IMR-90 (cell line): ENCODE data around the gene PAIP1. TPM values are rescaled to one million over a fixed set of nuclear protein-coding genes. Genes with fewer than 3 reads are reported as not detected.

ENCODE experiments used
- ATAC-seq: fragments of 200-7000 bp; cut with Tn5 transposase; 2 replicates; pipeline ENCODE4 v1.9.1; 2020; ENCODE audit warnings: low read depth, mild to moderate bottlenecking, moderate library complexity
- BruUV-seq: library from RNA; stranded (reverse); fragments of 400-500 nt; replicated peaks from 2 replicates; lab custom pipeline; 2021; lab: Mats Ljungman, UMichigan
- CTCF ChIA-PET: fragments of 300-600 bp; formaldehyde crosslinking; extraction: SDS; loops from one replicate; lab custom pipeline; 2021; ENCODE audit warnings: antibody characterized with exemption; lab: Yijun Ruan, JAX
- POLR2A ChIA-PET: fragments of 300-600 bp; sonication (Branson Sonifier 250); formaldehyde crosslinking; loops from one replicate; lab custom pipeline; 2022; ENCODE audit warnings: antibody characterized with exemption; ENCODE audit not compliant: unreplicated experiment; lab: Charles Lee
- DNase-seq: peaks from one replicate; pipeline ENCODE4 v3.0.0; 2013
- H2AFZ ChIP-seq: replicated peaks from 2 replicates; pipeline ENCODE3; 2013; ENCODE audit warnings: low read length, mild to moderate bottlenecking; ENCODE audit not compliant: poor library complexity
- H2AK5ac ChIP-seq: 2 replicates; pipeline ENCODE4 v1.6.1; 2013; ENCODE audit warnings: low read depth, low read length, inconsistent platforms
- H2AK9ac ChIP-seq: replicated peaks from 2 replicates; pipeline ENCODE3; 2013; ENCODE audit warnings: mild to moderate bottlenecking, low read depth, low read length, moderate library complexity; ENCODE audit not compliant: poor library complexity
- H2BK120ac ChIP-seq: 2 replicates; pipeline ENCODE4 v1.6.1; 2013; ENCODE audit warnings: low read depth, low read length, inconsistent platforms
- H2BK15ac ChIP-seq: 3 replicates; pipeline ENCODE4 v1.6.1; 2013; ENCODE audit warnings: low read depth, low read length, inconsistent platforms
- H2BK20ac ChIP-seq: 2 replicates; pipeline ENCODE4 v1.6.1; 2013; ENCODE audit warnings: low read depth, mild to moderate bottlenecking, inconsistent platforms, low read length, moderate library complexity
- H2BK5ac ChIP-seq: 2 replicates; pipeline ENCODE4 v1.6.1; 2013; ENCODE audit warnings: mild to moderate bottlenecking, low read depth, low read length, inconsistent platforms; ENCODE audit not compliant: poor library complexity, severe bottlenecking
- H3K14ac ChIP-seq: replicated peaks from 2 replicates; pipeline ENCODE4 v1.6.1; 2013; ENCODE audit warnings: low read depth, low read length, inconsistent platforms
- H3K18ac ChIP-seq: 2 replicates; pipeline ENCODE4 v1.6.1; 2013; ENCODE audit warnings: low read depth, low read length, control low read depth
- H3K23ac ChIP-seq: 2 replicates; pipeline ENCODE4 v1.6.1; 2013; ENCODE audit warnings: low read depth, low read length, inconsistent platforms
- H3K27ac ChIP-seq: 2 replicates; pipeline ENCODE4 v1.5.1; 2013; ENCODE audit warnings: mild to moderate bottlenecking, control low read depth, low read length; ENCODE audit not compliant: insufficient read depth
- H3K27me3 ChIP-seq: 2 replicates; pipeline ENCODE4 v1.6.1; 2013; ENCODE audit warnings: low read length; ENCODE audit not compliant: control insufficient read depth, insufficient read depth
- H3K36me3 ChIP-seq: 2 replicates; pipeline ENCODE4 v1.6.1; 2013; ENCODE audit warnings: low read length, mixed read lengths; ENCODE audit not compliant: control insufficient read depth, insufficient read depth
- H3K4ac ChIP-seq: 2 replicates; pipeline ENCODE4 v1.6.1; 2013; ENCODE audit warnings: low read depth, low read length, inconsistent platforms
- H3K4me1 ChIP-seq: 2 replicates; pipeline ENCODE4 v1.6.1; 2013; ENCODE audit warnings: low read length, mixed read lengths; ENCODE audit not compliant: control insufficient read depth, insufficient read depth
- H3K4me2 ChIP-seq: 2 replicates; pipeline ENCODE4 v1.6.1; 2013; ENCODE audit warnings: low read depth, mild to moderate bottlenecking, control low read depth, low read length, moderate library complexity
- H3K4me3 ChIP-seq: 2 replicates; pipeline ENCODE4 v1.5.1; 2013; ENCODE audit warnings: low read depth, mild to moderate bottlenecking, control low read depth, low read length, moderate library complexity; ENCODE audit not compliant: insufficient read depth
- H3K56ac ChIP-seq: 2 replicates; pipeline ENCODE4 v1.6.1; 2013; ENCODE audit warnings: low read length, inconsistent platforms; ENCODE audit not compliant: insufficient read depth; ENCODE audit errors: extremely low read depth
- H3K79me1 ChIP-seq, 2 experiments: 2 replicates each; pipeline ENCODE4 v1.6.1; 2013; ENCODE audit warnings: low read length in 2 of 2, inconsistent platforms in 1 of 2, low read depth in 1 of 2
- H3K9ac ChIP-seq: 2 replicates; pipeline ENCODE4 v1.6.1; 2013; ENCODE audit warnings: low read depth, low read length, control low read depth
- H3K9me1 ChIP-seq: 2 replicates; pipeline ENCODE4 v1.6.1; 2013; ENCODE audit warnings: low read length, inconsistent platforms; ENCODE audit not compliant: insufficient read depth
- H3K9me3 ChIP-seq: 2 replicates; pipeline ENCODE4 v1.6.1; 2013; ENCODE audit warnings: low read length; ENCODE audit not compliant: control insufficient read depth, insufficient read depth
- H4K20me1 ChIP-seq: 2 replicates; pipeline ENCODE4 v1.6.1; 2013; ENCODE audit warnings: low read length, inconsistent platforms; ENCODE audit not compliant: insufficient read depth
- H4K5ac ChIP-seq: 2 replicates; pipeline ENCODE4 v1.6.1; 2013; ENCODE audit warnings: mild to moderate bottlenecking, low read depth, low read length, control low read depth
- H4K8ac ChIP-seq, 2 experiments: 2 replicates each; pipeline ENCODE4 v1.6.1; 2013; ENCODE audit warnings: low read depth in 2 of 2, low read length in 2 of 2, control low read depth in 1 of 2, inconsistent platforms in 1 of 2
- H4K91ac ChIP-seq: 2 replicates; pipeline ENCODE4 v1.6.1; 2013; ENCODE audit warnings: low read depth, low read length, inconsistent platforms; ENCODE audit not compliant: insufficient read depth
- BHLHE40 ChIP-seq: fragments of 150-350 bp; IDR thresholded peaks from 2 replicates; pipeline ENCODE4 v1.6.1; 2016; ENCODE audit warnings: mild to moderate bottlenecking, low read depth, low read length
- CEBPB ChIP-seq: IDR thresholded peaks from 2 replicates; pipeline ENCODE4 v1.6.1; 2012; ENCODE audit warnings: low read depth, low read length, improper control_type of control experiment
- CHD1 ChIP-seq: IDR thresholded peaks from 2 replicates; pipeline ENCODE4 v1.6.1; 2012; ENCODE audit warnings: low read depth, low read length, improper control_type of control experiment
- CTCF ChIP-seq: conservative IDR thresholded peaks from 2 replicates; pipeline ENCODE4 v1.5.1; 2012; ENCODE audit warnings: mild to moderate bottlenecking, low read depth, low read length, improper control_type of control experiment
- FOS ChIP-seq: fragments of 150-350 bp; IDR thresholded peaks from 2 replicates; pipeline ENCODE4 v1.6.1; 2016; ENCODE audit warnings: low read depth, low read length
- MAFK ChIP-seq: IDR thresholded peaks from 2 replicates; pipeline ENCODE4 v1.6.1; 2012; ENCODE audit warnings: low read depth, low read length, improper control_type of control experiment
- MAZ ChIP-seq: IDR thresholded peaks from 2 replicates; pipeline ENCODE4 v1.6.1; 2012; ENCODE audit warnings: low read depth, mild to moderate bottlenecking, low read length, improper control_type of control experiment, moderate library complexity, borderline replicate concordance
- NFE2L2 ChIP-seq: fragments of 150-350 bp; IDR thresholded peaks from 2 replicates; pipeline ENCODE4 v1.6.1; 2016; ENCODE audit warnings: low read depth, mild to moderate bottlenecking, low read length
- POLR2A ChIP-seq: IDR thresholded peaks from 2 replicates; pipeline ENCODE4 v1.6.1; 2012; ENCODE audit warnings: mild to moderate bottlenecking, low read depth, low read length
- RAD21 ChIP-seq: IDR thresholded peaks from 2 replicates; pipeline ENCODE4 v1.6.1; 2012; ENCODE audit warnings: low read length, improper control_type of control experiment
- RCOR1 ChIP-seq: IDR thresholded peaks from 2 replicates; pipeline ENCODE4 v1.6.1; 2012; ENCODE audit warnings: mild to moderate bottlenecking, low read length, improper control_type of control experiment; ENCODE audit not compliant: insufficient replicate concordance
- SMC3 ChIP-seq: fragments of 150-350 bp; IDR thresholded peaks from 2 replicates; pipeline ENCODE4 v1.6.1; 2016; ENCODE audit warnings: low read depth, mild to moderate bottlenecking, antibody characterized with exemption, low read length, moderate library complexity
- WGBS, 2 experiments: methylation state at CpG; one replicate each; pipeline versions ENCODE4 v1.1.5 to v1.1.7; 2013; ENCODE audit warnings: missing lambda C conversion rate in 2 of 2; ENCODE audit not compliant: insufficient read length in 1 of 2; ENCODE audit errors: extremely low coverage in 2 of 2; 5-methylcytosine and 5-hydroxymethylcytosine counted together
- dilution Hi-C: fragments of 300-500 bp; cut with HindIII; formaldehyde crosslinking; loops from one replicate; pipeline ENCODE4 v1.14.3; 2018; ENCODE audit warnings: low sequenced_read_pairs; ENCODE audit not compliant: unreplicated experiment
- in situ Hi-C: fragments of 300-500 bp; cut with MboI; formaldehyde crosslinking; loops from 3 replicates; pipeline ENCODE4 v1.14.3; 2019; ENCODE audit warnings: low sequenced_read_pairs, inconsistent platforms, mixed read lengths
- intact Hi-C: fragments of 100-400 bp; cut with micrococcal nuclease; formaldehyde crosslinking; loops from 2 replicates; pipeline ENCODE4 v1.10.0; 2022
- polyA plus RNA-seq, 3 experiments: library from polyadenylated mRNA; depleted of rRNA; stranded (reverse); fragments of >200 nt; gene quantifications; 2 replicates each; pipeline ENCODE4 v1.2.3, GENCODE V29; 2012; ENCODE audit warnings: low replicate concordance in 1 of 3
- total RNA-seq: library from RNA; depleted of rRNA; stranded (reverse); fragments of >200 nt; gene quantifications from 2 replicates; pipeline ENCODE4 v1.2.3, GENCODE V29; 2012
- TF ChIP-seq, protein P1 (sequence below): fragments of 150-350 bp; IDR thresholded peaks from 2 replicates; pipeline ENCODE4 v1.6.1; 2016; ENCODE audit warnings: low read depth, mild to moderate bottlenecking, low read length, moderate library complexity, borderline replicate concordance
- TF ChIP-seq, protein P2 (sequence below): fragments of 150-350 bp; IDR thresholded peaks from 2 replicates; pipeline ENCODE4 v1.6.1; 2017; ENCODE audit warnings: mild to moderate bottlenecking, antibody characterized with exemption, low read length, low read depth

Gene PAIP1
- total and polyA plus RNA-seq, 2 of the 4 experiments (the other 2 are of a cell fraction): 59.1 to 123 TPM

- no peak overlapping the region for H3K4me3 ChIP-seq
- POLR2A ChIA-PET: no interaction called here
- H3K23ac ChIP-seq: no peak overlapping the region
- no TSS peak for BruUV-seq
- CTCF ChIA-PET: no interaction called here
- no peak overlapping the region for H3K9ac ChIP-seq
- no peak overlapping the region for H2BK20ac ChIP-seq
- H4K91ac ChIP-seq: no peak overlapping the region
- H4K20me1 ChIP-seq: no peaks in the 10 kb centered on the region
- H3K18ac ChIP-seq: no peak overlapping the region
- H4K5ac ChIP-seq: no peak overlapping the region
- in situ Hi-C loops (loop anchor here (25.0 kb wide), 1 partner anchor 574 kb away; no protein-coding TSS in a partner anchor), dilution Hi-C loops (no loop called here), intact Hi-C loops (loop anchor here (10.0 kb wide), 1 partner anchor 472 kb away; no protein-coding TSS in a partner anchor)
- no peaks in the 10 kb centered on the region for H3K9me3 ChIP-seq
- H2AK9ac ChIP-seq: no peak overlapping the region
- no peak overlapping the region for H2AFZ ChIP-seq
- H3K4me1 ChIP-seq: peaks cover 2% of the 10 kb centered on the region; the same call in 1 of the 2 replicates
- no peak overlapping the region for H2BK120ac ChIP-seq
- H3K4me2 ChIP-seq: no peak overlapping the region
- peaks cover 3 to 7% of the 10 kb centered on the region in 2 experiments for H3K79me1 ChIP-seq
- H2BK15ac ChIP-seq: no peak overlapping the region
- no peak overlapping the region for H2BK5ac ChIP-seq
- WGBS, 2 experiments: no CpG with 5 or more reads among the region's 3 CpGs
- no peaks in the 10 kb centered on the region for H3K36me3 ChIP-seq
- H3K27me3 ChIP-seq: no peaks in the 10 kb centered on the region
- DNase-seq (no peak), ATAC-seq (no peak)
- no peak overlapping the region for H3K27ac ChIP-seq
- no peaks in the 10 kb centered on the region for H3K9me1 ChIP-seq
- H2AK5ac ChIP-seq: no peak overlapping the region
- H3K14ac ChIP-seq: no peak overlapping the region
- TF ChIP-seq CEBPB: no peak
- TF ChIP-seq MAZ: no peak
- TF ChIP-seq NFE2L2: no peak
- no peak for TF ChIP-seq CTCF
- no peak for TF ChIP-seq RCOR1
- TF ChIP-seq, protein P1, sequence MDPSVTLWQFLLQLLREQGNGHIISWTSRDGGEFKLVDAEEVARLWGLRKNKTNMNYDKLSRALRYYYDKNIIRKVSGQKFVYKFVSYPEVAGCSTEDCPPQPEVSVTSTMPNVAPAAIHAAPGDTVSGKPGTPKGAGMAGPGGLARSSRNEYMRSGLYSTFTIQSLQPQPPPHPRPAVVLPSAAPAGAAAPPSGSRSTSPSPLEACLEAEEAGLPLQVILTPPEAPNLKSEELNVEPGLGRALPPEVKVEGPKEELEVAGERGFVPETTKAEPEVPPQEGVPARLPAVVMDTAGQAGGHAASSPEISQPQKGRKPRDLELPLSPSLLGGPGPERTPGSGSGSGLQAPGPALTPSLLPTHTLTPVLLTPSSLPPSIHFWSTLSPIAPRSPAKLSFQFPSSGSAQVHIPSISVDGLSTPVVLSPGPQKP: no peak
- no peak for TF ChIP-seq FOS
- TF ChIP-seq, protein P2, sequence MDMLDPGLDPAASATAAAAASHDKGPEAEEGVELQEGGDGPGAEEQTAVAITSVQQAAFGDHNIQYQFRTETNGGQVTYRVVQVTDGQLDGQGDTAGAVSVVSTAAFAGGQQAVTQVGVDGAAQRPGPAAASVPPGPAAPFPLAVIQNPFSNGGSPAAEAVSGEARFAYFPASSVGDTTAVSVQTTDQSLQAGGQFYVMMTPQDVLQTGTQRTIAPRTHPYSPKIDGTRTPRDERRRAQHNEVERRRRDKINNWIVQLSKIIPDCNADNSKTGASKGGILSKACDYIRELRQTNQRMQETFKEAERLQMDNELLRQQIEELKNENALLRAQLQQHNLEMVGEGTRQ: no peak
- no peak for TF ChIP-seq CHD1
- no peak for TF ChIP-seq MAFK
- TF ChIP-seq BHLHE40: no peak
- no peak for TF ChIP-seq SMC3
- no peak for TF ChIP-seq RAD21
- no peak for TF ChIP-seq POLR2A
- H3K56ac ChIP-seq: no peak overlapping the region
- H4K8ac ChIP-seq: no peak overlapping the region
- H3K4ac ChIP-seq: no peak overlapping the region
Measured at GRCh38 chr5:43486353-43486752, 70.5 kb downstream of the PAIP1 start.
